Kidney (tissue), 14 donors: ENCODE measurements around the gene SMIM33. TPM values are rescaled to one million over a fixed set of nuclear protein-coding genes. Genes with fewer than 3 reads are reported as not detected.

Experiments used
- DNase-seq, 5 donors: peaks; one replicate each; pipeline ENCODE4 v3.0.0-alpha.2; 2013 to 2020
- FAIRE-seq: peaks from 2 replicates; lab custom pipeline; 2012; peaks lifted over from hg19 to GRCh38; lab: Jason Lieb, UNC
- H3K27ac ChIP-seq, 2 donors: one replicate each; pipeline ENCODE4 v1.7.0; 2013; ENCODE audit warnings: low read depth in 2 of 2, low read length in 2 of 2, inconsistent platforms in 1 of 2
- H3K27me3 ChIP-seq: one replicate; pipeline ENCODE4 v1.7.1; 2013; ENCODE audit warnings: low read length, inconsistent platforms; ENCODE audit not compliant: control insufficient read depth, insufficient read depth
- H3K36me3 ChIP-seq, 3 donors: one replicate each; pipeline versions ENCODE4 v1.7.0 to v1.7.1; 2013; ENCODE audit warnings: low read length in 3 of 3, control low read depth in 1 of 3, inconsistent platforms in 1 of 3; ENCODE audit not compliant: insufficient read depth in 3 of 3, control insufficient read depth in 2 of 3
- H3K4me1 ChIP-seq, 3 donors: one replicate each; pipeline versions ENCODE4 v1.7.0 to v1.7.1; 2013; ENCODE audit warnings: low read length in 3 of 3, inconsistent platforms in 1 of 3, low read depth in 1 of 3; ENCODE audit not compliant: control insufficient read depth in 2 of 3, insufficient read depth in 2 of 3
- H3K4me3 ChIP-seq, 3 donors: one replicate each; pipeline versions ENCODE4 v1.7.0 to v1.8.1; 2013; ENCODE audit warnings: low read length in 3 of 3, control low read depth in 1 of 3, inconsistent platforms in 1 of 3
- H3K9ac ChIP-seq, 3 donors: one replicate each; pipeline versions ENCODE4 v1.7.0 to v1.7.1; 2013; ENCODE audit warnings: low read length in 3 of 3, control low read depth in 1 of 3, inconsistent platforms in 1 of 3
- H3K9me3 ChIP-seq, 3 donors: one replicate each; pipeline versions ENCODE4 v1.7.0 to v1.7.1; 2013; ENCODE audit warnings: low read length in 3 of 3, control low read depth in 1 of 3, inconsistent platforms in 1 of 3; ENCODE audit not compliant: control insufficient read depth in 2 of 3, insufficient read depth in 1 of 3
- intact Hi-C: fragments of 100-400 bp; cut with DNase I; formaldehyde crosslinking; loops from one replicate; pipeline ENCODE4 v1.11.1; 2022
- polyA plus RNA-seq: library from polyadenylated mRNA; stranded (reverse); fragments of 350-450 nt; fragmentation: Illumina TruSeq; extraction: RNeasy Lipid Tissue Mini Kit (QIAGEN cat#74804); gene quantifications from one replicate; pipeline ENCODE4 v1.2.3, GENCODE V29; 2014; ENCODE audit warnings: low read depth, low replicate concordance; ENCODE audit not compliant: insufficient read depth
- total RNA-seq: library from RNA; stranded (reverse); fragmentation: NEBNext Ultra II Directional; extraction: Animal tissue kit (Norgen Biotek cat#: 25700); gene quantifications from one replicate; pipeline ENCODE4 v1.2.1, GENCODE V29; 2021
- TF ChIP-seq, protein P1 (sequence below): IDR thresholded peaks from 3 replicates; pipeline ENCODE4 v1.5.1; 2012; ENCODE audit warnings: mild to moderate bottlenecking, moderate library complexity, borderline replicate concordance; ENCODE audit not compliant: insufficient read depth; ENCODE audit errors: extremely low read depth
- donor health status: control.
- donor health status: control.
- donor health status: control.
- donor health status: control.
- donor health status: control.
- donor health status: DM: yes; HTN: yes; CAD: no.
- donor health status: Normal renal cell carcinoma (clear cell type).

SMIM33 gene
- total and polyA plus RNA-seq, 2 donors from 2014 or later, result 0.13 TPM; not detected in 1

DNA sequence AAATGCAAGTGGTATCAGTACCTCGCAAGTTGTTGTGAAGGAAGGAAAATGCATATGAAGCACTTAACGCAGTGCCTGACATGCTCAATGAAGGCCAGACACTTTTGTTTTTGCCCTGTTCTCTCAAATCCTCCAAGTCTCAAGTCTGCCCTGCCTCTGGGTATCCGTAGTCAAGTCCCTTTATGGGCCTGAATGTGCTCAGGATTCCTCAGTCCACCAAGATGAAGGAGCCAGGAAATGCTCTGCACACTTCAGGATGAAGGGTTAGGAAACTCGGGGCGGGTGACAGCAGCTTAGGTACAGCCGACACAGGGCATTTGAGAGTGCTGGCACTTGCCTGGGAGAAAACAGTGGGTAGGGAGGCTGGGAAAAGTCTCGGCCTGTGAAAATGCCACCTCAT, 9.6 kb upstream of the SMIM33 start:
- no peaks in the 10 kb centered on the region for H3K27me3 ChIP-seq
- intact Hi-C loops, result no loop called here
- DNase-seq (no peak), FAIRE-seq (no peak)
- TF ChIP-seq, protein P1, sequence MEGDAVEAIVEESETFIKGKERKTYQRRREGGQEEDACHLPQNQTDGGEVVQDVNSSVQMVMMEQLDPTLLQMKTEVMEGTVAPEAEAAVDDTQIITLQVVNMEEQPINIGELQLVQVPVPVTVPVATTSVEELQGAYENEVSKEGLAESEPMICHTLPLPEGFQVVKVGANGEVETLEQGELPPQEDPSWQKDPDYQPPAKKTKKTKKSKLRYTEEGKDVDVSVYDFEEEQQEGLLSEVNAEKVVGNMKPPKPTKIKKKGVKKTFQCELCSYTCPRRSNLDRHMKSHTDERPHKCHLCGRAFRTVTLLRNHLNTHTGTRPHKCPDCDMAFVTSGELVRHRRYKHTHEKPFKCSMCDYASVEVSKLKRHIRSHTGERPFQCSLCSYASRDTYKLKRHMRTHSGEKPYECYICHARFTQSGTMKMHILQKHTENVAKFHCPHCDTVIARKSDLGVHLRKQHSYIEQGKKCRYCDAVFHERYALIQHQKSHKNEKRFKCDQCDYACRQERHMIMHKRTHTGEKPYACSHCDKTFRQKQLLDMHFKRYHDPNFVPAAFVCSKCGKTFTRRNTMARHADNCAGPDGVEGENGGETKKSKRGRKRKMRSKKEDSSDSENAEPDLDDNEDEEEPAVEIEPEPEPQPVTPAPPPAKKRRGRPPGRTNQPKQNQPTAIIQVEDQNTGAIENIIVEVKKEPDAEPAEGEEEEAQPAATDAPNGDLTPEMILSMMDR, result no peak
- peak overlapping the region in 1 of 3 donors; percentile 12 for H3K9ac ChIP-seq
- H3K4me3 ChIP-seq, result peak overlapping the region in 2 of 3 donors; percentile 34 to 38
- no peak overlapping the region for H3K27ac ChIP-seq
- H3K4me1 ChIP-seq, result no peaks in the 10 kb centered on the region
- H3K36me3 ChIP-seq, result no peaks in the 10 kb centered on the region
- no peaks in the 10 kb centered on the region for H3K9me3 ChIP-seq

DNA sequence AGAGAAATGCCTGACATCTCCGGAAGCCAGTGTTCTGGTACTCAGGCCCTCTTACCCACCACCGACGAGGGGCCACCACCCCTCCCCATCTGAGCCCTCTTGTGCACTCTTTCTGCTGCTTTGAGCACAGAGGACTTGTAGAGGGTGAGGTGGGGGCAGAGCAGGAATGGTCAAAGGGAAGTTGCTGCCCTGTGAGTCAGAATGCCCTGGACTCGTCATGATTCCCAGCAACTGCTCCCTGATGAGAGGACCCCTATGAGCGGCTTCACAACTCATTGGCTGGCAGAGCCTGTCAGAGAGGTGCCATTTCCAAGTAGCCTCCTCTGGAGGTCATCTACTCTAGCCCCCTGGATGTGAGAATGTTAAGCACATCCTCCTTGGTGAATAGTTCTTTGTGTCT, 9.1 kb upstream of the SMIM33 start:
- Histone ChIP-seq H3K4me3 (peak overlapping the region in 2 of 3 donors; percentile 34 to 38), H3K27me3 (no peaks in the 10 kb centered on the region), H3K27ac (peak overlapping the region in 1 of 2 donors; percentile 59), H3K9me3 (no peaks in the 10 kb centered on the region), H3K9ac (peak overlapping the region in 1 of 3 donors; percentile 12), H3K4me1 (no peaks in the 10 kb centered on the region), H3K36me3 (no peaks in the 10 kb centered on the region)
- no peak for DNase-seq
- intact Hi-C loops, result no loop called here
- TF ChIP-seq, protein P1, result no peak
- FAIRE-seq, result no peak

DNA sequence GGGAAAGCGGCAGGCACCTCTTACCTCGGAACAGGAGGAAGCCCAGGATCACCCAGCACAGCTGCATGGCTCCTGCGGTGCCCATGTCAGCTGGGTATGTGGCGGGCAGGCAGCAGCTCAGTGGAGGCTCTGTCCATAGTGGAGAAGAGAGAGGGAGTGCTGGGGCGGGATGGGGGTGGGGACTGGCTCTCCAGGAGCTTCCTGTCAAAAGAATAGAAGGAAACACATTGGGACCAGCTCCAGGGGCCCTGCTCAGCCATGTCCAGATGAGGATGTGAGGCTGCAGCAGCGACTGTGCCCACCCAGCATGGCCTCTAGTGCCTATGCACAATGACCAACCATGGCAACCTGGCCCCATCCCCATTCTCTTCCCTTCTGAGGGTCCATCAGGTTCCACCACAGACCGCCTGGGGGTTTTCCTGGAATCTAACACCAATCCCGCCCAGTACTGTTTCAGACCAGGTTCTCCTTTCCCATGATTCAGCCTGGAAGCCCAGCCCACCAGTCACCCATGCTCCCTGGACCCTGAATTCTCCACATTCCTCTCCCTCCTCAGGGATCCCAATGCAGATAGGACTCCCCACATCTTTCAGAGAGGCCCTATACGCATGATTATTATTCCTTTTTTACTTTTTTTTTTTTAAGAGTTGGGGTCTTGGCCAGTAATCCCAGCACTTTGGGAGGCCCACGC, 8.1 kb upstream of the SMIM33 start, which contains the start of gene ECSCR:
Gene ECSCR, minus strand, starts transcription at position 158 of the 691 bp plus-strand sequence. Its CDS starts 73 bp downstream, at position 85.
- Histone ChIP-seq H3K27ac (peak within 1 kb of the TSS; percentile 43 to 59), H3K36me3 (no peaks in the 10 kb centered on the region), H3K9me3 (no peaks in the 10 kb centered on the region), H3K27me3 (no peaks in the 10 kb centered on the region), H3K9ac (peak within 1 kb of the TSS in 1 of 3 donors; percentile 12), H3K4me3 (peak within 1 kb of the TSS; percentile 6 to 50 (median 38)), H3K4me1 (no peaks in the 10 kb centered on the region)
- FAIRE-seq (no peak), DNase-seq (peak in 1 of 5 donors; percentile 57)
- intact Hi-C loops, result no loop called here
- TF ChIP-seq, protein P1, result no peak
